WTC11 (cell line): ENCODE measurements around the gene BMPER. TPM values are rescaled to one million over a fixed set of nuclear protein-coding genes. Genes with fewer than 3 reads are reported as not detected.

Experiments used
- ATAC-seq: fragments of 200-7000 bp; cut with Tn5 transposase; 2 replicates; pipeline ENCODE4 v1.10.0; 2021; ENCODE audit warnings: mild to moderate bottlenecking, moderate library complexity
- CTCF ChIA-PET: fragments of 300-600 bp; sonication (Branson Sonifier 250); formaldehyde crosslinking; loops from one replicate; lab custom pipeline; 2021; ENCODE audit warnings: antibody characterized with exemption; lab: Charles Lee
- POLR2A ChIA-PET: fragments of 350-600 bp; sonication (Branson Sonifier 250); formaldehyde crosslinking; loops from one replicate; lab custom pipeline; 2021; ENCODE audit warnings: antibody characterized with exemption; lab: Charles Lee
- DNase-seq: peaks from one replicate; pipeline ENCODE4 v3.0.0; 2021; ENCODE audit warnings: low spot score
- H3K27ac Mint-ChIP-seq: 2 replicates; pipeline ENCODE4 v1.8.0; 2021; ENCODE audit warnings: mixed read lengths
- H3K27me3 Mint-ChIP-seq: 2 replicates; pipeline ENCODE4 v1.8.0; 2021; ENCODE audit warnings: low read depth, mild to moderate bottlenecking, moderate library complexity, mixed read lengths
- H3K36me3 Mint-ChIP-seq: 2 replicates; pipeline ENCODE4 v1.8.0; 2021; ENCODE audit warnings: mixed read lengths
- H3K4me1 Mint-ChIP-seq: 2 replicates; pipeline ENCODE4 v1.8.0; 2022; ENCODE audit warnings: mixed read lengths
- H3K4me3 Mint-ChIP-seq: 2 replicates; pipeline ENCODE4 v1.8.0; 2021; ENCODE audit warnings: mild to moderate bottlenecking, moderate library complexity, mixed read lengths
- H3K9me3 Mint-ChIP-seq: 2 replicates; pipeline ENCODE4 v1.8.0; 2021; ENCODE audit warnings: mixed read lengths
- ATF2 ChIP-seq: sonication (generic); formaldehyde crosslinking; IDR thresholded peaks from 2 replicates; pipeline ENCODE4 v1.8.1; 2022; ENCODE audit warnings: low read depth, missing genetic modification reagents, borderline replicate concordance
- ATF6 ChIP-seq: sonication (generic); formaldehyde crosslinking; IDR thresholded peaks from 2 replicates; pipeline ENCODE4 v1.8.1; 2023; ENCODE audit warnings: mild to moderate bottlenecking, missing genetic modification reagents
- CBFB ChIP-seq: sonication (generic); formaldehyde crosslinking; IDR thresholded peaks from 2 replicates; pipeline ENCODE4 v1.8.1; 2022; ENCODE audit warnings: mild to moderate bottlenecking, low read depth, missing genetic modification reagents
- CDX4 ChIP-seq: fragments of 250-450 bp; sonication (Bioruptor Pico); IDR thresholded peaks from 2 replicates; pipeline ENCODE4 v1.9.0; 2021; ENCODE audit warnings: moderate library complexity, mild to moderate bottlenecking, inconsistent platforms, borderline replicate concordance
- E2F4 ChIP-seq: sonication (generic); formaldehyde crosslinking; IDR thresholded peaks from 2 replicates; pipeline ENCODE4 v1.8.1; 2022; ENCODE audit warnings: low read depth, mild to moderate bottlenecking, moderate library complexity, missing genetic modification reagents, borderline replicate concordance
- ERG ChIP-seq: fragments of 250-450 bp; sonication (Bioruptor Pico); IDR thresholded peaks from 2 replicates; pipeline ENCODE4 v1.8.0; 2021; ENCODE audit warnings: mild to moderate bottlenecking
- ESRRA ChIP-seq: sonication (generic); formaldehyde crosslinking; IDR thresholded peaks from 2 replicates; pipeline ENCODE4 v1.8.1; 2022; ENCODE audit warnings: mild to moderate bottlenecking, missing genetic modification reagents, borderline replicate concordance
- FOXJ3 ChIP-seq: sonication (generic); formaldehyde crosslinking; IDR thresholded peaks from 2 replicates; pipeline ENCODE4 v1.9.0; 2021; ENCODE audit warnings: missing genetic modification reagents, mild to moderate bottlenecking, borderline replicate concordance
- KAT7 ChIP-seq: sonication (generic); formaldehyde crosslinking; IDR thresholded peaks from 2 replicates; pipeline ENCODE4 v1.8.1; 2023; ENCODE audit warnings: missing genetic modification reagents, mild to moderate bottlenecking, borderline replicate concordance
- MAX ChIP-seq: sonication (generic); formaldehyde crosslinking; IDR thresholded peaks from 2 replicates; pipeline ENCODE4 v1.8.0; 2022; ENCODE audit warnings: mild to moderate bottlenecking, missing genetic modification reagents
- MXD4 ChIP-seq: fragments of 250-450 bp; sonication (Bioruptor Pico); IDR thresholded peaks from 2 replicates; pipeline ENCODE4 v1.8.0; 2021; ENCODE audit warnings: mild to moderate bottlenecking, moderate library complexity, borderline replicate concordance
- NFYB ChIP-seq: sonication (generic); formaldehyde crosslinking; conservative IDR thresholded peaks from 2 replicates; pipeline ENCODE4 v1.8.0; 2022; ENCODE audit warnings: low read depth, missing genetic modification reagents
- NR3C1 ChIP-seq: sonication (generic); formaldehyde crosslinking; conservative IDR thresholded peaks from 2 replicates; pipeline ENCODE4 v1.8.1; 2023; ENCODE audit warnings: low read depth, mild to moderate bottlenecking, missing genetic modification reagents
- OVOL2 ChIP-seq: fragments of 250-450 bp; sonication (Bioruptor Pico); IDR thresholded peaks from 2 replicates; pipeline ENCODE4 v1.9.0; 2021; ENCODE audit warnings: mild to moderate bottlenecking, borderline replicate concordance
- PREB ChIP-seq: sonication (generic); formaldehyde crosslinking; IDR thresholded peaks from 2 replicates; pipeline ENCODE4 v1.8.1; 2022; ENCODE audit warnings: mild to moderate bottlenecking, missing genetic modification reagents, moderate library complexity, borderline replicate concordance
- SMAD4 ChIP-seq: sonication (generic); formaldehyde crosslinking; IDR thresholded peaks from 2 replicates; pipeline ENCODE4 v1.8.0; 2022; ENCODE audit warnings: mild to moderate bottlenecking, missing genetic modification reagents
- TEAD4 ChIP-seq: sonication (generic); formaldehyde crosslinking; IDR thresholded peaks from 2 replicates; pipeline ENCODE4 v1.8.0; 2022; ENCODE audit warnings: mild to moderate bottlenecking, missing genetic modification reagents
- USF1 ChIP-seq: sonication (generic); formaldehyde crosslinking; IDR thresholded peaks from 2 replicates; pipeline ENCODE4 v1.8.0; 2022; ENCODE audit warnings: mild to moderate bottlenecking, missing genetic modification reagents
- ZBTB21 ChIP-seq: sonication (generic); formaldehyde crosslinking; IDR thresholded peaks from 2 replicates; pipeline ENCODE4 v1.8.1; 2023; ENCODE audit warnings: mild to moderate bottlenecking, missing genetic modification reagents, borderline replicate concordance
- ZNF219 ChIP-seq: sonication (generic); formaldehyde crosslinking; IDR thresholded peaks from 2 replicates; pipeline ENCODE4 v1.8.0; 2023; ENCODE audit warnings: missing genetic modification reagents, mild to moderate bottlenecking, borderline replicate concordance
- ZNF263 ChIP-seq: sonication (generic); formaldehyde crosslinking; IDR thresholded peaks from 2 replicates; pipeline ENCODE4 v1.8.1; 2022; ENCODE audit warnings: low read depth, mild to moderate bottlenecking, moderate library complexity, missing genetic modification reagents
- ZNF317 ChIP-seq: sonication (generic); formaldehyde crosslinking; IDR thresholded peaks from 2 replicates; pipeline ENCODE4 v1.8.1; 2023; ENCODE audit warnings: low read depth, mild to moderate bottlenecking, moderate library complexity, missing genetic modification reagents, borderline replicate concordance
- ZNF416 ChIP-seq: fragments of 250-450 bp; sonication (Bioruptor Pico); IDR thresholded peaks from 2 replicates; pipeline ENCODE4 v1.9.0; 2021; ENCODE audit warnings: mild to moderate bottlenecking, inconsistent platforms
- ZNF532 ChIP-seq: fragments of 250-450 bp; sonication (Bioruptor Pico); IDR thresholded peaks from 2 replicates; pipeline ENCODE4 v1.9.0; 2021; ENCODE audit warnings: mild to moderate bottlenecking, borderline replicate concordance
- ZNF671 ChIP-seq: fragments of 250-450 bp; sonication (Bioruptor Pico); IDR thresholded peaks from 2 replicates; pipeline ENCODE4 v1.8.0; 2021; ENCODE audit warnings: mild to moderate bottlenecking
- total RNA-seq: library from RNA; stranded (reverse); gene quantifications from 3 replicates; pipeline ENCODE4 v1.2.3, GENCODE V29; 2021

The BMPER gene
- total RNA-seq, 1 experiment from 2014 or later = 1.9 TPM

GRCh38 chr7:33880787-33881186 lies 24.6 kb upstream of the BMPER start (continued):
- TF ChIP-seq ZNF532 (CRISPR knock-in tag) (no peak), CBFB (no peak), ESRRA (CRISPR knock-in tag) (no peak), E2F4 (no peak), CDX4 (CRISPR knock-in tag) (no peak), ZNF263 (CRISPR knock-in tag) (no peak), ERG (CRISPR knock-in tag) (no peak), MAX (no peak), FOXJ3 (CRISPR knock-in tag) (no peak), PREB (CRISPR knock-in tag) (no peak)

GRCh38 chr7:33881316-33881715 lies 24.0 kb upstream of the BMPER start:
- no peak for DNase-seq
- Mint-ChIP-seq H3K4me1 (peaks cover 10% of the 10 kb centered on the region), H3K36me3 (no peaks in the 10 kb centered on the region; the same call in none of the 2 replicates), H3K27me3 (no peaks in the 10 kb centered on the region), H3K4me3 (no peak overlapping the region), H3K9me3 (peaks cover 14% of the 10 kb centered on the region), H3K27ac (no peak overlapping the region)
- ChIA-PET POLR2A (no interaction called here), CTCF (no interaction called here)
- ATAC-seq = no peak
- TF ChIP-seq OVOL2 (no peak), ZNF416 (CRISPR knock-in tag) (no peak), ZNF671 (CRISPR knock-in tag) (no peak), ZNF317 (no peak), ZNF219 (CRISPR knock-in tag) (no peak), TEAD4 (CRISPR knock-in tag) (no peak), KAT7 (CRISPR knock-in tag) (no peak), ZBTB21 (CRISPR knock-in tag) (no peak), MXD4 (CRISPR knock-in tag) (no peak), SMAD4 (CRISPR knock-in tag) (no peak), NFYB (CRISPR knock-in tag) (no peak), ATF6 (CRISPR knock-in tag) (no peak), USF1 (no peak), ATF2 (CRISPR knock-in tag) (no peak), NR3C1 (CRISPR knock-in tag) (no peak)
